Measurements from ENCODE around the gene SCT. TPM values are rescaled to one million over a fixed set of nuclear protein-coding genes. Genes with fewer than 3 reads are reported as not detected.
"Not testable (repeated sequence)": the region's sequence is repeated elsewhere in the genome, so short reads cannot be mapped to it uniquely, and the experiment has no call there.

The SCT gene
- total and polyA plus RNA-seq, 4 donors, result 0.88 to 1.4 TPM; not detected in 2

- Histone ChIP-seq H3K4me1 (ENCODE audit: control insufficient read depth, insufficient read depth, low read length) (peaks cover 42% of the 10 kb centered on the region), H3K4me3 (ENCODE audit: low read depth, low read length) (no peak overlapping the region), H3K27me3 (ENCODE audit: control insufficient read depth, insufficient read depth, low read length) (no peaks in the 10 kb centered on the region), H3K9me3 (ENCODE audit: control insufficient read depth, insufficient read depth, low read length) (no peaks in the 10 kb centered on the region), H3K27ac (ENCODE audit: low read depth, low read length) (no peak overlapping the region), H3K36me3 (ENCODE audit: control insufficient read depth, insufficient read depth, low read length) (peaks cover 74% of the 10 kb centered on the region)
- no peak for DNase-seq (ENCODE audit: low read depth in 4 of 6, low spot score in 6 of 6)
- 94% methylated on average over 14 of the region's 16 CpGs for WGBS (ENCODE audit: insufficient coverage)
These were observed 32.6 kb upstream of the SCT start for GRCh38 chr11:659532-660085.

- WGBS (ENCODE audit: insufficient coverage), result 90% methylated on average over 9 of the region's 14 CpGs
- no peak for DNase-seq (ENCODE audit: low read depth in 4 of 6, low spot score in 6 of 6)
- Histone ChIP-seq H3K27me3 (ENCODE audit: control insufficient read depth, insufficient read depth, low read length) (no peaks in the 10 kb centered on the region), H3K4me3 (ENCODE audit: low read depth, low read length) (no peak overlapping the region), H3K9me3 (ENCODE audit: control insufficient read depth, insufficient read depth, low read length) (no peaks in the 10 kb centered on the region), H3K27ac (ENCODE audit: low read depth, low read length) (no peak overlapping the region), H3K4me1 (ENCODE audit: control insufficient read depth, insufficient read depth, low read length) (peaks cover 30% of the 10 kb centered on the region), H3K36me3 (ENCODE audit: control insufficient read depth, insufficient read depth, low read length) (peaks cover 87% of the 10 kb centered on the region)
These were observed 30.7 kb upstream of the SCT start for GRCh38 chr11:657691-658126.

GRCh38 chr11:656866-657265 is 29.9 kb upstream of the SCT start:
- H3K36me3 ChIP-seq (ENCODE audit: control insufficient read depth, insufficient read depth, low read length), result peaks cover 83% of the 10 kb centered on the region
- WGBS (ENCODE audit: insufficient coverage), result 82% methylated on average over 6 of the region's 7 CpGs
- H3K27me3 ChIP-seq (ENCODE audit: control insufficient read depth, insufficient read depth, low read length), result no peaks in the 10 kb centered on the region
- H3K4me1 ChIP-seq (ENCODE audit: control insufficient read depth, insufficient read depth, low read length), result peaks cover 26% of the 10 kb centered on the region
- no peaks in the 10 kb centered on the region for H3K9me3 ChIP-seq (ENCODE audit: control insufficient read depth, insufficient read depth, low read length)
- no peak for DNase-seq (ENCODE audit: low read depth in 4 of 6, low spot score in 6 of 6)
- no peak overlapping the region for H3K27ac ChIP-seq (ENCODE audit: low read depth, low read length)
- H3K4me3 ChIP-seq (ENCODE audit: low read depth, low read length), result no peak overlapping the region

GRCh38 chr11:656426-656825 is 29.4 kb upstream of the SCT start:
- H3K36me3 ChIP-seq (ENCODE audit: control insufficient read depth, insufficient read depth, low read length), result peaks cover 82% of the 10 kb centered on the region
- H3K9me3 ChIP-seq (ENCODE audit: control insufficient read depth, insufficient read depth, low read length), result no peaks in the 10 kb centered on the region

GRCh38 chr11:655036-655726 is 28.2 kb upstream of the SCT start:
- Histone ChIP-seq H3K4me1 (ENCODE audit: control insufficient read depth, insufficient read depth, low read length) (peaks cover 19% of the 10 kb centered on the region), H3K27me3 (ENCODE audit: control insufficient read depth, insufficient read depth, low read length) (no peaks in the 10 kb centered on the region), H3K4me3 (ENCODE audit: low read depth, low read length) (no peak overlapping the region), H3K9me3 (ENCODE audit: control insufficient read depth, insufficient read depth, low read length) (no peaks in the 10 kb centered on the region), H3K27ac (ENCODE audit: low read depth, low read length) (no peak overlapping the region), H3K36me3 (ENCODE audit: control insufficient read depth, insufficient read depth, low read length) (peaks cover 82% of the 10 kb centered on the region)
- 95% methylated on average over 26 of the region's 30 CpGs for WGBS (ENCODE audit: insufficient coverage)
- no peak for DNase-seq (ENCODE audit: low read depth in 4 of 6, low spot score in 6 of 6)

More at GRCh38 chr11:656426-656825, 29.4 kb upstream of the SCT start:
- WGBS (ENCODE audit: insufficient coverage), result 95% methylated on average over 13 of the region's 14 CpGs
- Histone ChIP-seq H3K4me1 (ENCODE audit: control insufficient read depth, insufficient read depth, low read length) (peaks cover 26% of the 10 kb centered on the region), H3K27me3 (ENCODE audit: control insufficient read depth, insufficient read depth, low read length) (no peaks in the 10 kb centered on the region), H3K4me3 (ENCODE audit: low read depth, low read length) (no peak overlapping the region), H3K27ac (ENCODE audit: low read depth, low read length) (no peak overlapping the region)
- no peak for DNase-seq (ENCODE audit: low read depth in 4 of 6, low spot score in 6 of 6)

GRCh38 chr11:654444-654843 is 27.5 kb upstream of the SCT start:
- H3K27me3 ChIP-seq (ENCODE audit: control insufficient read depth, insufficient read depth, low read length); H3K9me3 ChIP-seq (ENCODE audit: control insufficient read depth, insufficient read depth, low read length); H3K4me3 ChIP-seq (ENCODE audit: low read depth, low read length); H3K27ac ChIP-seq (ENCODE audit: low read depth, low read length); DNase-seq (ENCODE audit: low read depth in 4 of 6, low spot score in 6 of 6): not testable (repeated sequence)
- WGBS (ENCODE audit: insufficient coverage), result 95% methylated on average over 6 of the region's 12 CpGs
- Histone ChIP-seq H3K4me1 (ENCODE audit: control insufficient read depth, insufficient read depth, low read length) (peaks cover 18% of the 10 kb centered on the region), H3K36me3 (ENCODE audit: control insufficient read depth, insufficient read depth, low read length) (peaks cover 79% of the 10 kb centered on the region)

- Histone ChIP-seq H3K4me1 (ENCODE audit: control insufficient read depth, insufficient read depth, low read length) (peaks cover 12% of the 10 kb centered on the region), H3K4me3 (ENCODE audit: low read depth, low read length) (no peak overlapping the region), H3K27ac (ENCODE audit: low read depth, low read length) (no peak overlapping the region), H3K36me3 (ENCODE audit: control insufficient read depth, insufficient read depth, low read length) (peaks cover 79% of the 10 kb centered on the region), H3K27me3 (ENCODE audit: control insufficient read depth, insufficient read depth, low read length) (no peaks in the 10 kb centered on the region), H3K9me3 (ENCODE audit: control insufficient read depth, insufficient read depth, low read length) (no peaks in the 10 kb centered on the region)
- WGBS (ENCODE audit: insufficient coverage), result 91% methylated on average over 14 of the region's 15 CpGs
- no peak for DNase-seq (ENCODE audit: low read depth in 4 of 6, low spot score in 6 of 6)
These were observed 26.9 kb upstream of the SCT start for GRCh38 chr11:653837-654236.

GRCh38 chr11:653136-653535 is 26.2 kb upstream of the SCT start:
- DNase-seq (ENCODE audit: low read depth in 4 of 6, low spot score in 6 of 6); H3K4me3 ChIP-seq (ENCODE audit: low read depth, low read length); H3K27me3 ChIP-seq (ENCODE audit: control insufficient read depth, insufficient read depth, low read length); H3K9me3 ChIP-seq (ENCODE audit: control insufficient read depth, insufficient read depth, low read length); H3K27ac ChIP-seq (ENCODE audit: low read depth, low read length); H3K4me1 ChIP-seq (ENCODE audit: control insufficient read depth, insufficient read depth, low read length): not testable (repeated sequence)
- H3K36me3 ChIP-seq (ENCODE audit: control insufficient read depth, insufficient read depth, low read length), result peaks cover 77% of the 10 kb centered on the region
- 84% methylated on average over 12 of the region's 14 CpGs for WGBS (ENCODE audit: insufficient coverage)

- no peak for DNase-seq (ENCODE audit: low read depth in 4 of 6, low spot score in 6 of 6)
- no peaks in the 10 kb centered on the region for H3K27me3 ChIP-seq (ENCODE audit: control insufficient read depth, insufficient read depth, low read length)
- no peak overlapping the region for H3K27ac ChIP-seq (ENCODE audit: low read depth, low read length)
- H3K4me1 ChIP-seq (ENCODE audit: control insufficient read depth, insufficient read depth, low read length), result no peaks in the 10 kb centered on the region
- WGBS (ENCODE audit: insufficient coverage), result 100% methylated on average over 7 of the region's 10 CpGs
- peaks cover 80% of the 10 kb centered on the region for H3K36me3 ChIP-seq (ENCODE audit: control insufficient read depth, insufficient read depth, low read length)
- no peak overlapping the region for H3K4me3 ChIP-seq (ENCODE audit: low read depth, low read length)
- no peaks in the 10 kb centered on the region for H3K9me3 ChIP-seq (ENCODE audit: control insufficient read depth, insufficient read depth, low read length)
These were observed 23.5 kb upstream of the SCT start for GRCh38 chr11:650482-650881.

GRCh38 chr11:647672-648158 is 20.7 kb upstream of the SCT start:
- H3K36me3 ChIP-seq (ENCODE audit: control insufficient read depth, insufficient read depth, low read length), result peaks cover 79% of the 10 kb centered on the region
- not testable (repeated sequence) for H3K9me3 ChIP-seq (ENCODE audit: control insufficient read depth, insufficient read depth, low read length); H3K27ac ChIP-seq (ENCODE audit: low read depth, low read length); H3K4me1 ChIP-seq (ENCODE audit: control insufficient read depth, insufficient read depth, low read length); H3K4me3 ChIP-seq (ENCODE audit: low read depth, low read length); H3K27me3 ChIP-seq (ENCODE audit: control insufficient read depth, insufficient read depth, low read length); DNase-seq (ENCODE audit: low read depth in 4 of 6, low spot score in 6 of 6)
- WGBS (ENCODE audit: insufficient coverage), result 89% methylated on average over 7 of the region's 14 CpGs
